Astrocyte (in vitro differentiated cells and primary cell): ENCODE data around the gene KLHL26.

Experiments used
- EZH2 ChIP-seq: IDR thresholded peaks from 2 replicates; pipeline ENCODE4 v1.6.1; 2012; ENCODE audit warnings: mild to moderate bottlenecking, low read length, inconsistent platforms; ENCODE audit not compliant: insufficient read depth
- TF ChIP-seq, protein P1 (sequence below): IDR thresholded peaks from 2 replicates; pipeline ENCODE4 v1.5.1; 2011; ENCODE audit warnings: low read depth, mild to moderate bottlenecking, inconsistent platforms, low read length, moderate library complexity; ENCODE audit not compliant: insufficient read depth

DNA sequence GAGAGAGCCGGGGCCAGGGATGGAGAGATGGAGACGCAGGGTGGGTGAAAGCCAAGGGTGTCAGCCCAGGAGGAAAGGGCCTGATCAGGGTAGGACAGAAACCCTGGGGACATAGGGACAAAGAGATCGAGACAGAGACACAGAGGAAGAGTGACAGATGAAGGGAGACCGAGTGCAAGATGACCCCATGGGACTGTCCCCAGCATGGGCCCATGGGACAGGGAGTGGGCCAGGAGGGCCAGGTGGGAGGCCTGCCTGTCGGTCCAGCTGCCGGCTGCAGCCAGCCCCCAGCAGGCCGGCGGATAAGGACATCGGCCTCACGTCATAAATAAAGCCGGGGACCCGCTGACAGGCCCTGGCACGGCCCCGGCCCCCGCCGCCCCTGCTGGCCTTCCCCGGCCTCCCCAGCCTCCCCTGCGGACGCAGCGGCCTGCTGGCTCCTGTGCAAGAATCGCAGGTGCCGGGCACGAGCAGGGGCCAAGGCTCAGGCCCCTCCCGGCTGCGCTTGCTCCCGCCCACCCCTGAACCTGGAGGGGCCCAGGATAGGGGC, 41.9 kb upstream of the KLHL26 start:
- TF ChIP-seq, protein P1, sequence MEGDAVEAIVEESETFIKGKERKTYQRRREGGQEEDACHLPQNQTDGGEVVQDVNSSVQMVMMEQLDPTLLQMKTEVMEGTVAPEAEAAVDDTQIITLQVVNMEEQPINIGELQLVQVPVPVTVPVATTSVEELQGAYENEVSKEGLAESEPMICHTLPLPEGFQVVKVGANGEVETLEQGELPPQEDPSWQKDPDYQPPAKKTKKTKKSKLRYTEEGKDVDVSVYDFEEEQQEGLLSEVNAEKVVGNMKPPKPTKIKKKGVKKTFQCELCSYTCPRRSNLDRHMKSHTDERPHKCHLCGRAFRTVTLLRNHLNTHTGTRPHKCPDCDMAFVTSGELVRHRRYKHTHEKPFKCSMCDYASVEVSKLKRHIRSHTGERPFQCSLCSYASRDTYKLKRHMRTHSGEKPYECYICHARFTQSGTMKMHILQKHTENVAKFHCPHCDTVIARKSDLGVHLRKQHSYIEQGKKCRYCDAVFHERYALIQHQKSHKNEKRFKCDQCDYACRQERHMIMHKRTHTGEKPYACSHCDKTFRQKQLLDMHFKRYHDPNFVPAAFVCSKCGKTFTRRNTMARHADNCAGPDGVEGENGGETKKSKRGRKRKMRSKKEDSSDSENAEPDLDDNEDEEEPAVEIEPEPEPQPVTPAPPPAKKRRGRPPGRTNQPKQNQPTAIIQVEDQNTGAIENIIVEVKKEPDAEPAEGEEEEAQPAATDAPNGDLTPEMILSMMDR: no peak
- TF ChIP-seq EZH2: no peak
